Testis (tissue), 2 donors: ENCODE data around the gene FOXA1.

ENCODE experiments used
- POLR2A ChIP-seq: fragments of 450-650 bp; IDR thresholded peaks from one replicate; pipeline ENCODE4 v1.6.1; 2017; ENCODE audit warnings: antibody characterized with exemption, mild to moderate bottlenecking, moderate library complexity
- TF ChIP-seq, protein P1 (sequence below), 3 experiments: fragments of 450-650 bp in 2 of 3; fragments of 200-600 bp in 1 of 3; sonication (generic) in 1 of 3; IDR thresholded peaks; one replicate each; pipeline ENCODE4 v1.5.1; 2016 to 2019; ENCODE audit warnings: antibody characterized with exemption in 3 of 3, mild to moderate bottlenecking in 2 of 3, moderate library complexity in 1 of 3

DNA sequence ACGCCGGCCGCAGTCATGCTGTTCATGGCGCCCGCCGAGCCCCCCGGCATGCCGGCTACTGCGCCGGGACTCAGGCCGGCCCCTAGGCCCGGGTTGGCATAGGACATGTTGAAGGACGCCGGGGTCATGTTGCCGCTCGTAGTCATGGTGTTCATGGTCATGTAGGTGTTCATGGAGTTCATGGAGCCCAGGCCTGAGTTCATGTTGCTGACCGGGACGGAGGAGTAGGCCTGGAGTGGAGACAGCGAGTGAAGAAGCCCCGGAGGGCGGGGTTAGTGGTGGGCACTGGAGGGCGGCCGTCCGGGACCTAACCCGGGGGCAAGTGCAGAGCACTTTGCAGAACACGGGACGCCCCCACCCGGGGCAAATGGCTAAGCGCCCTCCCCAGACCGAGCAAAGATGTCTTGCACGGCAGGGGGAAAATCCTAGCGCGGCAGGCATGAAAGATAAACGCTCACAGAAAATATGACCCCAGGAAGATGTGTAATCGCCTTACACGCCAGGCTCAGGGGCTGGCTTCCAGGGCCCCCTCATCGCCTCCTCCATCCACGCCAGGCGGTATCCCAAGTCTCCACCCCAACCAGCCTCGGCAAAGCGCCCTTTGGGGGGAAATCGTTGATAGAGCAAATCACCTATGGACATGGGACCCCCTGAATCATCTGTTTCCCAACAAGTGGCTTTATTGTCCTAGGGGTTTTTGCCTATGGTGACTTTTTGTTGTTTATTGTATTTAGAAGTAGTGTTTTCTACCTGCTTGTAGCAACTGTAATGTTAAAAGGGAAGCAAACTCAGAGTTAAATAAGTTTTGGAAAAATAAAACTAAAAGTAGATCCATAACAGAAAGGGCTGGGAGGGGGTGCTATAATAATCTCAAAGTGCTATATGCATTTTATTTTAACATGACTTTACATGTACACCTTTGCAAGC lies 2.3 kb downstream of the FOXA1 start:
- TF ChIP-seq, protein P1, sequence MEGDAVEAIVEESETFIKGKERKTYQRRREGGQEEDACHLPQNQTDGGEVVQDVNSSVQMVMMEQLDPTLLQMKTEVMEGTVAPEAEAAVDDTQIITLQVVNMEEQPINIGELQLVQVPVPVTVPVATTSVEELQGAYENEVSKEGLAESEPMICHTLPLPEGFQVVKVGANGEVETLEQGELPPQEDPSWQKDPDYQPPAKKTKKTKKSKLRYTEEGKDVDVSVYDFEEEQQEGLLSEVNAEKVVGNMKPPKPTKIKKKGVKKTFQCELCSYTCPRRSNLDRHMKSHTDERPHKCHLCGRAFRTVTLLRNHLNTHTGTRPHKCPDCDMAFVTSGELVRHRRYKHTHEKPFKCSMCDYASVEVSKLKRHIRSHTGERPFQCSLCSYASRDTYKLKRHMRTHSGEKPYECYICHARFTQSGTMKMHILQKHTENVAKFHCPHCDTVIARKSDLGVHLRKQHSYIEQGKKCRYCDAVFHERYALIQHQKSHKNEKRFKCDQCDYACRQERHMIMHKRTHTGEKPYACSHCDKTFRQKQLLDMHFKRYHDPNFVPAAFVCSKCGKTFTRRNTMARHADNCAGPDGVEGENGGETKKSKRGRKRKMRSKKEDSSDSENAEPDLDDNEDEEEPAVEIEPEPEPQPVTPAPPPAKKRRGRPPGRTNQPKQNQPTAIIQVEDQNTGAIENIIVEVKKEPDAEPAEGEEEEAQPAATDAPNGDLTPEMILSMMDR (IDR thresholded peaks at IDR 0.05) = no peak
- no peak for TF ChIP-seq POLR2A
